Natural killer cell (primary cell): Measurements from ENCODE around the gene STK40. TPM values are rescaled to one million over a fixed set of nuclear protein-coding genes. Genes with fewer than 3 reads are reported as not detected.

Experiments
- ATAC-seq, 3 donors: fragments of 150-1000 bp in 2 of 3; fragments of 200-7000 bp in 1 of 3; cut with Tn5 transposase; 1 replicate in 1 of 3; 2 replicates in 2 of 3; pipeline ENCODE4 v1.10.0; 2021; ENCODE audit warnings: mild to moderate bottlenecking in 2 of 3, moderate library complexity in 2 of 3
- DNase-seq, 2 donors: peaks; one replicate each; pipeline versions ENCODE4 v3.0.0 to v3.0.0-alpha.2; 2013 to 2021; ENCODE audit warnings: mixed read lengths in 1 of 2
- H3K27ac ChIP-seq: one replicate; pipeline ENCODE4 v1.5.1; 2013; ENCODE audit warnings: mild to moderate bottlenecking, low read length
- H3K27me3 ChIP-seq: one replicate; pipeline ENCODE4 v1.6.1; 2013; ENCODE audit warnings: low read length; ENCODE audit not compliant: control insufficient read depth, insufficient read depth
- H3K36me3 ChIP-seq: one replicate; pipeline ENCODE4 v1.6.1; 2013; ENCODE audit warnings: low read length; ENCODE audit not compliant: control insufficient read depth, insufficient read depth
- H3K4me1 ChIP-seq: one replicate; pipeline ENCODE4 v1.6.1; 2013; ENCODE audit warnings: low read length; ENCODE audit not compliant: control insufficient read depth, insufficient read depth
- H3K4me3 ChIP-seq: one replicate; pipeline ENCODE4 v1.5.1; 2013; ENCODE audit warnings: low read length
- H3K9me3 ChIP-seq: one replicate; pipeline ENCODE4 v1.6.1; 2013; ENCODE audit warnings: low read length; ENCODE audit not compliant: control insufficient read depth, insufficient read depth
- H3K27ac Mint-ChIP-seq, 2 donors: one replicate each; pipeline ENCODE4 v1.8.0; 2022; ENCODE audit warnings: mild to moderate bottlenecking in 2 of 2, mixed read lengths in 2 of 2, moderate library complexity in 1 of 2
- H3K27me3 Mint-ChIP-seq, 2 donors: one replicate each; pipeline ENCODE4 v1.8.0; 2022; ENCODE audit warnings: low read depth in 2 of 2, mixed read lengths in 2 of 2
- H3K36me3 Mint-ChIP-seq: one replicate; pipeline ENCODE4 v1.8.0; 2022; ENCODE audit warnings: mixed read lengths
- H3K4me1 Mint-ChIP-seq, 2 donors: one replicate each; pipeline ENCODE4 v1.8.0; 2022; ENCODE audit warnings: mixed read lengths in 2 of 2
- H3K4me3 Mint-ChIP-seq: one replicate; pipeline ENCODE4 v1.8.0; 2022; ENCODE audit warnings: mild to moderate bottlenecking, moderate library complexity, mixed read lengths
- H3K9me3 Mint-ChIP-seq, 2 donors: one replicate each; pipeline ENCODE4 v1.8.0; 2022; ENCODE audit warnings: mixed read lengths in 2 of 2
- WGBS: methylation state at CpG from one replicate; pipeline ENCODE4 v1.1.7; 2013; ENCODE audit warnings: missing lambda C conversion rate; ENCODE audit not compliant: insufficient coverage; 5-methylcytosine and 5-hydroxymethylcytosine counted together
- intact Hi-C: fragments of 100-400 bp; cut with micrococcal nuclease; formaldehyde crosslinking; loops from one replicate; pipeline ENCODE4 v1.14.2; 2022
- total RNA-seq, 4 donors: library from RNA; stranded (reverse); fragments of 120-200 nt in 1 of 4; gene quantifications; one replicate each; pipeline versions ENCODE4 v1.2.3 to v1.2.4, GENCODE V29; 2013 to 2022
- TF ChIP-seq, protein P1 (sequence below): fragments of 200-600 bp; IDR thresholded peaks from one replicate; pipeline ENCODE4 v1.8.0; 2022; ENCODE audit warnings: antibody characterized with exemption

The STK40 gene
- total RNA-seq, 3 donors from 2014 or later (not counting 1 experiment from before 2014, with no cell fraction given), result 55.9 to 65.3 (median 59.8) TPM

DNA sequence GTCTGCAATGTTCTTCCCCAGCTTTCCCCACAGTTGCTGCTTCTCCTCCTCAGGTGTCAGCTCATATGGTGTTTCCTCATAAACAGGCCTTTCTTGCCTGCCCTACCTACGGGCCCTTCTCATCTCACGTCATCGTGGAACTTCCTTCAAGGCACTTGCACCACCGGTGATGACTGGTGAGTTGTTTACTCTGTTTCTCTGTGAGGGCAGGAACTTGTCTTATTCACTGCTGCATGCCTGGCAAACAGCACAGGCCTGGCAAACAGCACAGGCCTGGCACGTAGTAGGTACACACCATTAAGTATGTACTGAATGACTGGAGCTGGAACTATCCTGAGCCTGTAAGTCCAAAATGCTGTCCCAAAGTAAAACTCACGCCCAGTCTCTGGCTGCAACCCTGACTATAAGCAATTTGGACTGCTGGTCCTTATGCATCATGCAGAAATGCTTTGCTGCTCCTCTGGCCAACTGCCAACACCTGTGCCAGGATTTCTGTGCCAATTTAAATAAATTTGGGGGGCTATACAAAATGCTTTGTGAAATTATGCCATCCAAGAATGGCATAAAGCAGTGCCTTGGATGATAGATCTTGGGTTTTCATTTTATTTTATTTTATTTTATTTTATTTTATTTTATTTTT is 25.7 kb downstream of the STK40 start:
- intact Hi-C loops, result no loop called here
- WGBS, result 79% methylated on average over 6 of the region's 6 CpGs
- H3K27me3 Mint-ChIP-seq, result no peaks in the 10 kb centered on the region
- H3K9me3 Mint-ChIP-seq, result no peaks in the 10 kb centered on the region
- peaks cover 0 to 2% of the 10 kb centered on the region in 2 donors for H3K4me1 Mint-ChIP-seq
- no peaks in the 10 kb centered on the region for H3K27me3 ChIP-seq
- peak overlapping the region in 1 of 2 donors; percentile 63 for H3K27ac Mint-ChIP-seq
- H3K36me3 Mint-ChIP-seq, result no peaks in the 10 kb centered on the region
- H3K4me3 ChIP-seq, result no peak overlapping the region
- TF ChIP-seq, protein P1, sequence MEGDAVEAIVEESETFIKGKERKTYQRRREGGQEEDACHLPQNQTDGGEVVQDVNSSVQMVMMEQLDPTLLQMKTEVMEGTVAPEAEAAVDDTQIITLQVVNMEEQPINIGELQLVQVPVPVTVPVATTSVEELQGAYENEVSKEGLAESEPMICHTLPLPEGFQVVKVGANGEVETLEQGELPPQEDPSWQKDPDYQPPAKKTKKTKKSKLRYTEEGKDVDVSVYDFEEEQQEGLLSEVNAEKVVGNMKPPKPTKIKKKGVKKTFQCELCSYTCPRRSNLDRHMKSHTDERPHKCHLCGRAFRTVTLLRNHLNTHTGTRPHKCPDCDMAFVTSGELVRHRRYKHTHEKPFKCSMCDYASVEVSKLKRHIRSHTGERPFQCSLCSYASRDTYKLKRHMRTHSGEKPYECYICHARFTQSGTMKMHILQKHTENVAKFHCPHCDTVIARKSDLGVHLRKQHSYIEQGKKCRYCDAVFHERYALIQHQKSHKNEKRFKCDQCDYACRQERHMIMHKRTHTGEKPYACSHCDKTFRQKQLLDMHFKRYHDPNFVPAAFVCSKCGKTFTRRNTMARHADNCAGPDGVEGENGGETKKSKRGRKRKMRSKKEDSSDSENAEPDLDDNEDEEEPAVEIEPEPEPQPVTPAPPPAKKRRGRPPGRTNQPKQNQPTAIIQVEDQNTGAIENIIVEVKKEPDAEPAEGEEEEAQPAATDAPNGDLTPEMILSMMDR, result no peak
- H3K36me3 ChIP-seq, result peaks cover 59% of the 10 kb centered on the region
- DNase-seq (peak in 1 of 2 donors; percentile 67), ATAC-seq (peak in 1 of 3 donors; percentile 44)
- peaks cover 6% of the 10 kb centered on the region for H3K4me1 ChIP-seq
- H3K27ac ChIP-seq, result no peak overlapping the region
- no peak overlapping the region for H3K4me3 Mint-ChIP-seq
- no peaks in the 10 kb centered on the region for H3K9me3 ChIP-seq

DNA sequence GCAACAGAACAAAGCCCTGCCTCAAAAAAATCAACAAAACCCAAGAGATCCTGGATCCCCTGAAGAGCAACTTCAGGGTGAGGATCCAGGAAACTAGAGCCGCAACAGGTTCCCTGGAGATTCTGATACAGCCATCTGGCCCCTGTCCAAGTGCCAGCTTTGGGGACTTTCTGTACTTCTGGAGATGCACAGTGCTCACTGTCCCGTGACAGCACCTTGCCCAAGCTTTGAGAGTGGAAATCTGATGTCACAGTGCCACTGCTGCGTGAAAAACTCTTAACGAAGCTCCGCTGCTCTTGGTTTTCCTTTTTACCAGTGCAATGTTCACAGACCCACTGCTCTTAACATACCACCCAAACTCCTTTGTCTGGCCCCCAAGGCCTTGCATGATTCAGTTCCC is 26.3 kb downstream of the STK40 start:
- no peaks in the 10 kb centered on the region for H3K27me3 ChIP-seq
- 85% methylated on average over 5 of the region's 5 CpGs for WGBS
- Mint-ChIP-seq H3K4me1 (no peaks in the 10 kb centered on the region), H3K27me3 (no peaks in the 10 kb centered on the region), H3K36me3 (no peaks in the 10 kb centered on the region), H3K4me3 (no peak overlapping the region), H3K27ac (peak overlapping the region in 1 of 2 donors; percentile 63), H3K9me3 (no peaks in the 10 kb centered on the region)
- ATAC-seq, result peak in 1 of 3 donors; percentile 5
- TF ChIP-seq, protein P1, result no peak
- DNase-seq, result no peak
- no peak overlapping the region for H3K27ac ChIP-seq
- no peak overlapping the region for H3K4me3 ChIP-seq
- peaks cover 6% of the 10 kb centered on the region for H3K4me1 ChIP-seq
- no peaks in the 10 kb centered on the region for H3K9me3 ChIP-seq
- H3K36me3 ChIP-seq, result peaks cover 65% of the 10 kb centered on the region
- intact Hi-C loops, result no loop called here

DNA sequence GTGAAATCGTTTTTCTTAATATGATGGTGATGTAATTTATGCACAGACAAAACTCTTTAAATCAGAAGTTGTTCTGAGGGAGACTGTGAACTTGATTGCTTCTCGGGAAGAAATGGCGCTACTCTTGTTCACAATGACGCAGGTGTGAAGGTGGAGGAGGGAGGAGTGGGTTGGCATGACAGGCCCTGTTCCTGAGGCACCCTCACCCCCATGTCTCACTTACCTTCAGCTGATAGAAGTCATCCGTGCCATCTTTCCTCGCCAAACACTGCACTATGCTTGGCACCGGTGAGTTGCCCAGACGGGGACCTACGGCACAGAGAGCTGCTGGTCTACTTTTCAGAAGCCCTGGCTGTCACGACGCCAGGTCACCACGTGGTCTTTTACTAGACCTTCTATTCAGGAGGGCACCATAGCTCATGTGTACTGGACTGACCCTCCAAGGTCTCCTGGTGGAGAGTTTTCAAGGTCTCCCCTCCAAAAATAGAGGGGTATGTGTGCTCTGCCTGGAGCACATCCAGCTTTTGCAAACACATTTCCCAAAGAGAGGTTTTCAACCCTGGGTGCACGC is 27.1 kb downstream of the STK40 start:
- no peak overlapping the region for H3K4me3 ChIP-seq
- Mint-ChIP-seq H3K27me3 (no peaks in the 10 kb centered on the region), H3K4me1 (no peaks in the 10 kb centered on the region), H3K4me3 (no peak overlapping the region), H3K9me3 (no peaks in the 10 kb centered on the region), H3K27ac (peak overlapping the region in 1 of 2 donors; percentile 23), H3K36me3 (no peaks in the 10 kb centered on the region)
- H3K4me1 ChIP-seq, result peaks cover 6% of the 10 kb centered on the region
- intact Hi-C loops, result no loop called here
- H3K27me3 ChIP-seq, result no peaks in the 10 kb centered on the region
- no peak for DNase-seq
- no peak overlapping the region for H3K27ac ChIP-seq
- no peak for ATAC-seq
- H3K36me3 ChIP-seq, result peaks cover 72% of the 10 kb centered on the region
- no peaks in the 10 kb centered on the region for H3K9me3 ChIP-seq
- WGBS, result 96% methylated on average over 12 of the region's 13 CpGs
- TF ChIP-seq, protein P1, result no peak
